Activated CD8-positive, alpha-beta memory T cell treated with anti-CD3 and anti-CD28 coated beads for 36 hours (primary cell): ENCODE results near the gene RUSF1. TPM values are rescaled to one million over a fixed set of nuclear protein-coding genes. Genes with fewer than 3 reads are reported as not detected.
"Not testable (repeated sequence)": the region's sequence is repeated elsewhere in the genome, so short reads cannot be mapped to it uniquely, and the experiment has no call there.

Experiments used
- CTCF ChIA-PET: fragments of 350-600 bp; sonication (Branson Sonifier 250); formaldehyde crosslinking; loops from one replicate; lab custom pipeline; 2021; ENCODE audit warnings: antibody characterized with exemption; lab: Charles Lee
- POLR2A ChIA-PET: fragments of 350-600 bp; sonication (Branson Sonifier 250); formaldehyde crosslinking; loops from one replicate; lab custom pipeline; 2021; ENCODE audit warnings: antibody characterized with exemption; lab: Charles Lee
- total RNA-seq, 2 experiments: library from RNA; stranded (reverse); gene quantifications; one replicate each; pipeline ENCODE4 v1.2.3, GENCODE V29; 2021

RUSF1 gene
- total RNA-seq, 2 experiments from 2014 or later, result 40.8 to 45.6 TPM

DNA sequence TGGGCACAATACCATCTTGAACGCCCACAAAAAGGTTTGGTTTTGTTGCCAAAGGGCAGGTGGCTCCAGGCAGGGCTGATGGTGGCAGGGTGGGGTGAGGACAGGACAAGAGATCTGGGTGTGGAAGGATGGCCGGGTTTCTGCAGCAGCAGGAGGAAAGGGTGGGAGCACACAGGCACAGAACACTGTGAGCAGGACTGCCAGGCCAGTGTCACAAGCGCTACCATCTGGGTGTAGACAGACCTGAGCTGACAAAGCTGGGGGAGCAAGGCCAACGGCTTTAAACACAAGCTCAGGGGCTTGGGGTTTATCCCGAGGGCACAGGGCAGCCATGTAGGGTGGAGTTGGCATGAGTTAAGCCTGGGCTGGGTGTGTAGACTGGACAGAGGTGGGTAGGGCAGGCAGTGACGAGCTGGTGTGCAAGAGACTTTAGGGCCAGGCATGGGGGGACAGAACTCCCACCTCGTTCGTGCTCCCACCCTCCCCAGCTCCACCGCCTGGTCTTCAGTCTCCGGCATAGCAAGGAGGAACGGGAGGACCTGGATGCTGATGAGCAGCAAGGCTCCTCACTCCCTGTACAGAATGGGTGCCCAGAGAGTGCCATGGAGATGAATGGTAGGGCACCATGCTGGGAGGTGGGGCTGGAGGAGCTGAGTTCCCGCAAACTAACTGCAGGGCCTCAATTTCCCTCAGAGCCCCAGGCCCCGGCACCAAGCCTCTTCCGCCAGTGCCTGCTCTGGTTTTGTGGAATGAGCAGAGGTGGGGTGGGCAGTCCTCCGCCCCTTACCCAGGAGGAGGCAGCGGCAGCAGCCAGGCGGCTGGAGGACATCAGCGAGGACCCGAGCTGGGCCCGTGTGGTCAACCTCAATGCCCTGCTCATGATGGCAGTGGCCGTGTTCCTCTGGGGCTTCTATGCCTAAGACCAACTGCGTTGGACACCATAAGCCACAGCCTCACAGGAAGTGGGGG lies 18.3 kb downstream of the RUSF1 start:
- CTCF ChIA-PET, result interaction anchor here (1.1 to 1.4 kb wide), 2 partner anchors 10 to 29 kb away, joined by 4 read pairs; no protein-coding TSS in a partner anchor

DNA sequence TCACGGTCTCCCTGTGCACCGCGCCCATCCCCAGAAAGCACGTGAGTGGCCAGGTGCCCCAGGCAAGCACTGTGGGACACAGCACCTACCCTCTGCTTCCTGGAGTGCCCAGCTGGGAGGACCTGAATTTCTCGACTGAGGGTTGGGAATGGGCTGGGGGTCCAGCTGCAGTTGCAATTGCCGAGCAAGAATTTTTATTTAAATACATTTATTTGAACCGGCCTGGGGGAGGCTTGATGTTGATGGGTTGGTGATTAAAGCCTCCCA lies 19.0 kb downstream of the RUSF1 start:
- ChIA-PET POLR2A (interaction anchor here (0.8 kb wide), 2 partner anchors 11 to 19 kb away, joined by 4 read pairs; partner anchors contain the start of gene RUSF1), CTCF (interaction anchor here (1.1 to 1.4 kb wide), 2 partner anchors 10 to 29 kb away, joined by 4 read pairs; no protein-coding TSS in a partner anchor)

More for the DNA sequence above, 18.3 kb downstream of the RUSF1 start:
- POLR2A ChIA-PET, result interaction anchor here (0.6 to 0.8 kb wide), 2 partner anchors 11 to 30 kb away, joined by 3 to 4 read pairs; no protein-coding TSS in a partner anchor

DNA sequence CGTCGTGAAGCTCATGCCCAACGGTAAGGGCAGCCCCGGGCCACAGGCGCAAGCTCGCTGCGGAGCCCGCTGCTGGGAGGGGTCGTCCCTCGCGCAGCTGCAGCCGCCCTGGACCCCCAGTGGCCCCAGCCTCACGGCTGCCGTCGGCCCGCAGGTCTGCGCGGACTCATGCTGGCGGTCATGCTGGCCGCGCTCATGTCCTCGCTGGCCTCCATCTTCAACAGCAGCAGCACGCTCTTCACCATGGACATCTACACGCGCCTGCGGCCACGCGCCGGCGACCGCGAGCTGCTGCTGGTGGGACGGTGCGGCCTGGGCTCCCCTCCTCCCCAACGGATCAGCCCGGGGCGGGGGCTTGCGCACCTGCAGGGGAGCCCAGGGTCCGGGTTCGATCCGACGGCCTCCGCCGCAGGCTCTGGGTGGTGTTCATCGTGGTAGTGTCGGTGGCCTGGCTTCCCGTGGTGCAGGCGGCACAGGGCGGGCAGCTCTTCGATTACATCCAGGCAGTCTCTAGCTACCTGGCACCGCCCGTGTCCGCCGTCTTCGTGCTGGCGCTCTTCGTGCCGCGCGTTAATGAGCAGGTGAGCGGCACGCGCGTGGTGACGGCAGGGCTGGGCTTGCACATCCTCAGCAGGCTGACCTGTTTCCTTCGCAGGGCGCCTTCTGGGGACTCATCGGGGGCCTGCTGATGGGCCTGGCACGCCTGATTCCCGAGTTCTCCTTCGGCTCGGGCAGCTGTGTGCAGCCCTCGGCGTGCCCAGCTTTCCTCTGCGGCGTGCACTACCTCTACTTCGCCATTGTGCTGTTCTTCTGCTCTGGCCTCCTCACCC lies 19.5 kb downstream of the RUSF1 start:
- ChIA-PET POLR2A (interaction anchor here (0.6 to 1.1 kb wide), 3 partner anchors 19 to 385 kb away, joined by 3 to 7 read pairs (median 4); partner anchors contain the start of genes RUSF1 and ZNF267), CTCF (interaction anchor here (0.5 to 1.4 kb wide), 4 partner anchors 9 to 143 kb away, joined by 3 to 4 read pairs (median 4); partner anchors contain the start of gene RUSF1)

DNA sequence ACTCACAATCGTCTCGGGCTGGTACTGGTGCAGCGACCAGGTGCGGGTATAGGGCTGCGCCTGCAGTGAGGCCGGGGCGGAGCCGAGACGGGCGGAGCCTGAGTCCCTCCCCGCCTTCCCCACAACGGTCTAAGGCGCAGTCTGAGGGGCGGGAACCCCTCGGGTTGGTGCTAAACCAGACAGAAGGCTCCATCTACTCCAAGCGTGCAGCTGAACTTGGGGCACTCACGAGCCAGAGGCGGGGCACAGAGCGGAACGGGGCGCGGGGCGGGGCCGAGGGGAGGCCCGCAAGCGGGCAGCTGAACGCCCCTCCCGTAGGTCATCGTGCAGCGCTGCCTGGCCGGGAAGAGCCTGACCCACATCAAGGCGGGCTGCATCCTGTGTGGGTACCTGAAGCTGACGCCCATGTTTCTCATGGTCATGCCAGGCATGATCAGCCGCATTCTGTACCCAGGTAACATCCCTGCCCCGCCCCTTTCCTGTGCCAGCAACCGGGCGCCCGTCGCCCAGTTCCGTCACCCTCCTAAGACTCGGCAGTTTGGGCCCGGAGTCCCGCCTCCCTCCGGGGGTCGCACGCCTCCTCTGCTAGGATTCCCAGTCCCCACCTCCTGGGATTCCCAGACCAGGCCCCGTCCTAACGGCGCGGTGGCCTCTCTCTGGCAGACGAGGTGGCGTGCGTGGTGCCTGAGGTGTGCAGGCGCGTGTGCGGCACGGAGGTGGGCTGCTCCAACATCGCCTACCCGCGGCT lies 20.3 kb downstream of the RUSF1 start:
- ChIA-PET POLR2A (interaction anchor here (0.6 to 1.1 kb wide), 4 partner anchors 13 to 386 kb away, joined by 3 to 4 read pairs (median 3); partner anchors contain the start of gene ZNF267), CTCF (interaction anchor here (0.5 kb wide), 1 partner anchor 142 kb away, joined by 3 read pairs; no protein-coding TSS in a partner anchor)

DNA sequence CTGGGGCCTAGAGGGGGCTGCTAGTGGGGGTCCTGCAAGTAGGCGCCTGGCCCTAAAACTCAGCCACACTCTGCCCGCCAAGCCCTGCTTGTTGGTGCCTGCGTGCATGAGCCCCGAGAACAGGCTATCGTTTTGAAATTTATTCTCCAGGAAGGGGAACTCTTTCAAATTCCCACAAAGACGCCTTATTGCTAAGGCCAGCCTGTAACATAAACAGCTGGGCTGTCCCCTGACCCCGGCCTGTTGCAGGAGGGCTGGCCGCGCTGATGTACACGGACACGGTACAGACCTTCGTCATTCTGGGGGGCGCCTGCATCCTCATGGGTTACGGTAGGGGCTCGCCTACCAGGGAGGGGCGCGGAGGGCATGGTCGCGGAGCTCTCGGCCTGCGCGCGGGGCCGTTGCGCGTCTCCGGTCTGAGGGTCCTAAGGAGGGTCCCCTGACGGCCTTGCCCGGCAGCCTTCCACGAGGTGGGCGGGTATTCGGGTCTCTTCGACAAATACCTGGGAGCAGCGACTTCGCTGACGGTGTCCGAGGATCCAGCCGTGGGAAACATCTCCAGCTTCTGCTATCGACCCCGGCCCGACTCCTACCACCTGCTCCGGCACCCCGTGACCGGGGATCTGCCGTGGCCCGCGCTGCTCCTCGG lies 21.0 kb downstream of the RUSF1 start:
- POLR2A ChIA-PET, result interaction anchor here (0.9 to 1.1 kb wide), 3 partner anchors 13 to 386 kb away, joined by 3 read pairs; partner anchors contain the start of gene ZNF267
- CTCF ChIA-PET, result no interaction called here

DNA sequence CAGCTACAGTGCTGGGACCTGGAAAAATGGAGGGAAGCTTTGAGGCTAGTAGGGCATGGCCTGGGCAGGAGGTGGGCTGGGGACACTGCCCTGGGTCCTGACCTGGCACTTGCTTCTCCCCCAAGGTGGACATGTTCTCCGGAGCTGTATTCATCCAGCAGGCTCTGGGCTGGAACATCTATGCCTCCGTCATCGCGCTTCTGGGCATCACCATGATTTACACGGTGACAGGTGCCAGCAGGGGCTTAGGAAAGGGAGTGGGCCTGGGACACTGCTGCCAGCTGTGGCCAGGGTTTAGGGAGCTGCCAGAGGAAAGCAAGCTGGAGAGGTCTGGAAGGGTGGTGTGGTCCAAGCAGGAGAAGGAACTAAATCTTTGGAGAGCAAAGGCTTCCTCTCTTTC lies 22.1 kb downstream of the RUSF1 start:
- ChIA-PET CTCF (no interaction called here), POLR2A (no interaction called here)

DNA sequence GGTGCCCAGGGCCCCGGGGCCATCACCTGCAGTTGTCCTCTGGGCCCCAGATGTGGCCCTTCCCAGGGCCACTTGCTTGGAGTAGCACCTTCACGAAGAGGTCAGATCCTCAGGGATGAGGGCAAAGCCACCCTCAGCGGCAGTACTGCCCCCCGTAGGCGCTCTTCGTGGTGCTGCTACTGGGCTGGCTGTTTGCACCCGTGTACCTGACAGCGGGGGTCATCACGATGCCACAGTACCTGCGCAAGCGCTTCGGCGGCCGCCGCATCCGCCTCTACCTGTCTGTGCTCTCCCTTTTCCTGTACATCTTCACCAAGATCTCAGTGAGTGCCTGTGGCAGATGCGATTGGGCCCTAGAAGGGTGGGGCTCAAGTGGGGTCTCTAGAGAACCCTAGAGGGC lies 22.6 kb downstream of the RUSF1 start:
- CTCF ChIA-PET, result no interaction called here
- POLR2A ChIA-PET, result no interaction called here

DNA sequence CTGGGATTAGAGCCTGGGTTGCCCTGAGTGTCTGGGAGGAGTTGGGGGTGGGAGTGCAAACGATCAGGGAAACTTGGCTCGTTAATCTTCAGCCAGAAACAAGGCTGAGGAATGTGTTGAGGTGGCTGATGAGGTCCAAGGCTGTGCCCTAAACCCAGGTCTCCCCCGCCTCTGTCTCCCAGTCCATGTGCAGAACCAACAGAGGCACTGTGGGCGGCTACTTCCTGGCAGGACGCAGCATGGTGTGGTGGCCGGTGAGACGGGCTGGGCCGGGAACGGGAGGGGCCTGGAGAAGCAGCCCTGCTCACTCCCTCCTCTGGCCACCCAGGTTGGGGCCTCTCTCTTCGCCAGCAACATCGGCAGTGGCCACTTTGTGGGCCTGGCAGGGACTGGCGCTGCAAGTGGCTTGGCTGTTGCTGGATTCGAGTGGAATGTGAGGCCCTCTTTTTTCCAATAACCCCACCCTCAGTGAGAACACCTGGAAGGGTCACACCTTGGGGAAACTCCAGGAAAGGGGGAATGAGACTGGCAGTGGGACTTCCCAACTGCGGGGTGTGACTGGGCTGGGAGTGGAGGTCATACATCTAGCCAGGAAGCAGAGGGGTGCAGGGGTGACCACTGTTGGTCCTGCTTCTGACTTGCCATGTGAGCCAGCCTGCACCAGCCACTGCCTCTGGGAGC lies 23.6 kb downstream of the RUSF1 start:
- POLR2A ChIA-PET, result no interaction called here
- CTCF ChIA-PET, result no interaction called here

DNA sequence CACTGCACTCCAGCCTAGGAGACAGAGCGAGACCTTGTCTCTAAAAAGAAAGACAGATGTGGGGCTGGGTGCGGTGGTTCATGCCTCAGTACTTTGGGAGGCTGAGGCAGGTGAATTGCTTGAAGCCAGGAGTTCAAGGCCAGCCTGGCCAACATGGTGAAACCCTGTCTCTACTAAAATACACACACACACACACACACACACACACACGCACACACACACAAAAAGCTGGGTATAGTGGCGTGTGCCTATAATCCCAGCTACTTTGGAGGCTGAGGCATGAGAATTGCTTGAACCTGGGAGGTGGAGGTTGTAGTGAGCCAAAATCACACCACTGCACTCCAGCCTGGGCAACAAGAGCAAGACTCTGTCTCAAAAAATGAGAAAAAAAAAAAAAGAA lies 24.1 kb downstream of the RUSF1 start:
- CTCF ChIA-PET, result not testable (repeated sequence)

DNA sequence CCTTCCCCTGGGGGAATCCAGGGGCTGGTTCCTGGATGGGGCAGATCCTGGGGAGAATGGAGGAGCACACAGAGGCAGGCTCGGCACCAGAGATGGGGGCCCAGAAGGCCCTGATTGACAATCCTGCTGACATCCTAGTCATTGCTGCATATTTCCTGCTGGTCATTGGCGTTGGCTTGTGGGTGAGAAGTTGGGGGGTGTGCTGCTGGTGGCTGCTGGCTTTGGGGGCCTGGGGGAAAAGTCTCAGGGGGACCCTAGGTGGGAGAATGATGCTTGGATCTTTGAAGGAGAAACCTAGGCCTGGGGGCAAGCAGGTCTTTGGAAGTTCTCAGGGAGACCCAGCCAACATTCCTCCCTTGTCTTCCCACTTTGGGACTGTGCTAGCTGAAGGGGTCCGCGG lies 25.1 kb downstream of the RUSF1 start, which contains the start of gene SLC5A2:
Gene SLC5A2 (plus strand): TSS at position 43 of the 400 bp plus-strand sequence. CDS start 14 bp downstream, at position 57.
- CTCF ChIA-PET, result no interaction called here
- POLR2A ChIA-PET, result no interaction called here

More for the DNA sequence above, 24.1 kb downstream of the RUSF1 start:
- POLR2A ChIA-PET, result interaction anchor here (0.7 kb wide), 1 partner anchor 52 kb away, joined by 3 read pairs; no protein-coding TSS in a partner anchor

DNA sequence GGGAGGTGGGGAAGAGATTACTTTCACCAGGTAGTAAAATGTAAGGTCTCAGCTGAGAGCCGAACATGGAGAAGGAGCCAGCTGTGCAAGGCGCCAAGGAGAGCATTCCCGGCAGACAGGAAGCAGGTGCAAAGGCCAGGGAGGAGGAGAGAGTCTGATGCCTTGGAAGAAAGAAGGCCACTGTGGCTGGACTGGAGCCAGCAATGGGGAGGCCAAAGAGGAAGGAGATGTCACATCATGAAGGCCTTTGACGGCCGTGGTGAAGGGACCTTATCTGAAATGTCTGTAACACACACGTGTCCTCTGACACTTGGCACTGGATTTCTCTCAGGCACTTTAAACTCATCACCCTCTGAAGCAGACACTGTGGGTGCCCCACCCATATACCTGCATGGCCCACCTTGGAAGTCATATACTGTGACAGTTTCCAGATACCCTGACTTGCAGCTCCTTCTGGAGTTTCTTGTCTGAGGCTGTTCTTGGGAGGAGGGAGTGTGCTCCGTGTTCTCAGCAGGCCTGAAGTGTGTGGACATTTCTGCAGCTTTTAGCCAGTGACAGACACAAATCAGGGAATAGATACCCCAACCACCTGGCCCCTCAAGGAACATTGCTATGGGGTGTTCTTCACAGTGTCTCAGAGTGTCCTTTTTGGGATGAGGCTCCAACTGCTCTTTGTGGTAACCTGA lies 27.2 kb downstream of the RUSF1 start:
- POLR2A ChIA-PET, result no interaction called here
- CTCF ChIA-PET, result no interaction called here

DNA sequence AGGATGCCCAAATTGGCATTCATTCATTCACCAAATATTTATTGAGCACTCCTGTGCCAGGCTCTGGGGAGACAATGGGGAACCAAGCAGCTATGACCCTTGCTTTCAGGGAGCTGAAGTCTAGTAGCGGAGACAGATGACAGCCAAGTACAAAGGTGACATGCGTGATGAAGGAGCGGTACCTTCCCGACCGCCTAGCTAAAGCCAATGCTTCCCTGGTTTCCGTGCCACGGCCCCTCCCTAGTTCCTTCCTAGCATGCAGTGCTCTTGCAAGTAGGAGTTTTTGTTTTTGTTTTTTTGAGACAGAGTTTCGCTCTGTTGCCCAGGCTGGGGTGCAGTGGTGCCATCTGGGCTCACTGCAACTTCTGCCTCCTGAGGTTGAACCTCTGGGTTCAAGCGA lies 28.4 kb downstream of the RUSF1 start:
- CTCF ChIA-PET, result interaction anchor here (1.1 kb wide), 1 partner anchor 9 kb away, joined by 4 read pairs; no protein-coding TSS in a partner anchor
- POLR2A ChIA-PET, result no interaction called here

DNA sequence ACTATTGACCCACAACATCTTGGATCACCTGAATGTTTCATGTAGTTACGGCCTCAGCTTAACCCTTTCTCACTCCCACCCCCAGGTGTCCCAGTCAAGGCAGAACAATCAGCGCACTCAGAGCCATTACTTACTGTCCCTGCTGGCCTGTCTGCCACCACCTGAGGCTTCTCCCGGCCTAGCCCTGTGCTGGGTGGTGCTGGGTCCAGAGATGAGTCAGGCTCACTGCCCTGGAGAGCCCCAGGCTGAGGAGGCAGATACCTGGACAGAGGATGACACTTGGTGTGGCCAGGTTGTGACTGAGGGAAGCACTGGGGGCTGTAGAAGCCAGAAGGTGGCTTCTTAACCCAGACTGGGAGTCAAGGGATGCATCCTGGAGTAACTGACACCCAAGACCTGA lies 29.2 kb downstream of the RUSF1 start:
- POLR2A ChIA-PET, result interaction anchor here (0.7 kb wide), 1 partner anchor 15 kb away, joined by 12 read pairs; no protein-coding TSS in a partner anchor
- CTCF ChIA-PET, result interaction anchor here (1.1 kb wide), 1 partner anchor 10 kb away, joined by 4 read pairs; no protein-coding TSS in a partner anchor

DNA sequence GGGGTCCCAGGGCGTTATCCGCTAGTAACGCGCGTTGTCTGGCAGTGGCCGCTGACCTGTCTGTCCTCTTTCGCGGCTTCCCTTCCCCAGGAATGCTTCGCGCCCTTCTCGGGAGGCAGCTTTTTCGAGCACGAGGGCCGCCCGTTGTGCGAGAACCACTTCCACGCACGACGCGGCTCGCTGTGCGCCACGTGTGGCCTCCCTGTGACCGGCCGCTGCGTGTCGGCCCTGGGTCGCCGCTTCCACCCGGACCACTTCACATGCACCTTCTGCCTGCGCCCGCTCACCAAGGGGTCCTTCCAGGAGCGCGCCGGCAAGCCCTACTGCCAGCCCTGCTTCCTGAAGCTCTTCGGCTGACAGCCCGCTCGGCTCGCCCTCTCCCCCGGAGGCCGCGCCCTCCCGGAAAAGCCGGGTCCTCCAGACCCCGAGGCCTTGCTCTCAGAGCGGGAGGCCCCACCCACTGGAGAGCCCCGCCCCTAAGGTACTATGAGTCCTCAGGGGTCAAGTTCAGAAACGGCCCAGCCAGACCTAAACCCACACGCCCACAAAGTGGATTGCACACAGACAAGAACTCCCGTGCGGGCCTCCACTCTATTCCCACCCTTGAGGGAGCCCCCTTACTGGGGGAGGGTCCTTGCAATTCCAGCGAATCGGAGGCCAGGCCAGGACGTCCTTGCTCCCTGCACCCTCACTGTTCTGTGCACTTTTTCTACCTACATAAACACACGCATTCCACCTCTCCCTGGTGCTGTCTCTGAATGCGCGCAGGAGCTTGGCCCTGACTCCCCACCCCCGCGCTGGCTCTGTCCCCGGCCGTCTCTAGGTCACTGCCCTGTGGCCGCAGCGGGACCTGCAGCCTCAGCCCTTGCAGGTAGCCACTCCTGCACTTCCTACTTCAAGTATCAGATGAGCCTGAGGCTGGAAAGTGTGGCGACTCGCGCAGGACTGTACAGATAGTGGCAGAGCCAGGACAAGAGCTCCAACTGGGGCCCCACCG lies 30.7 kb downstream of the RUSF1 start:
- CTCF ChIA-PET, result interaction anchor here (0.6 to 1.1 kb wide), 2 partner anchors 17 to 73 kb away, joined by 3 to 5 read pairs; no protein-coding TSS in a partner anchor
- POLR2A ChIA-PET, result interaction anchor here (1.3 kb wide), 1 partner anchor 18 kb away, joined by 4 read pairs; the partner anchor contains the start of gene ARMC5
